H1 (cell line): ENCODE results near the gene DNASE2B. TPM values are rescaled to one million over a fixed set of nuclear protein-coding genes. Genes with fewer than 3 reads are reported as not detected.

Experiments
- CTCF ChIA-PET: fragments of 300-600 bp; sonication (Branson Sonifier 250); formaldehyde crosslinking; loops from one replicate; lab custom pipeline; 2021; ENCODE audit not compliant: partially characterized antibody; lab: Charles Lee
- POLR2A ChIA-PET: fragments of 300-600 bp; sonication (Branson Sonifier 250); formaldehyde crosslinking; loops from one replicate; lab custom pipeline; 2021; ENCODE audit warnings: inconsistent platforms; ENCODE audit not compliant: partially characterized antibody; lab: Charles Lee
- DNase-seq, 2 experiments: peaks; one replicate each; pipeline versions ENCODE4 v3.0.0 to v3.0.0-alpha.2; 2010 to 2022; ENCODE audit warnings: low spot score in 2 of 2, low read depth in 1 of 2, mixed read lengths in 1 of 2
- FAIRE-seq: peaks from 2 replicates; lab custom pipeline; 2011; peaks lifted over from hg19 to GRCh38; lab: Jason Lieb, UNC
- H2AFZ ChIP-seq: 2 replicates; pipeline ENCODE4 v1.8.1; 2012; ENCODE audit warnings: low read length, inconsistent platforms
- H2AK5ac ChIP-seq: 2 replicates; pipeline ENCODE4 v1.6.1; 2013; ENCODE audit warnings: low read depth, low read length
- H2BK120ac ChIP-seq: replicated peaks from 2 replicates; pipeline ENCODE3; 2013; ENCODE audit warnings: low read depth, low read length, inconsistent platforms
- H2BK12ac ChIP-seq: 2 replicates; pipeline ENCODE4 v1.6.1; 2013; ENCODE audit warnings: low read depth, low read length
- H2BK15ac ChIP-seq: 2 replicates; pipeline ENCODE4 v1.6.1; 2013; ENCODE audit warnings: low read length
- H2BK20ac ChIP-seq: 2 replicates; pipeline ENCODE4 v1.6.1; 2013; ENCODE audit warnings: low read length
- H2BK5ac ChIP-seq: 2 replicates; pipeline ENCODE4 v1.6.1; 2013; ENCODE audit warnings: low read depth, low read length
- H3K14ac ChIP-seq: 2 replicates; pipeline ENCODE4 v1.6.1; 2013; ENCODE audit warnings: inconsistent platforms; ENCODE audit not compliant: insufficient read length
- H3K18ac ChIP-seq: 2 replicates; pipeline ENCODE4 v1.6.1; 2013; ENCODE audit warnings: low read length; ENCODE audit errors: extremely low read depth
- H3K23ac ChIP-seq: 2 replicates; pipeline ENCODE4 v1.6.1; 2013; ENCODE audit warnings: inconsistent platforms; ENCODE audit not compliant: insufficient read length
- H3K23me2 ChIP-seq: 2 replicates; pipeline ENCODE4 v1.6.1; 2013; ENCODE audit warnings: low read depth, low read length
- H3K27ac ChIP-seq: 2 replicates; pipeline ENCODE4 v1.6.1; 2011; ENCODE audit warnings: low read depth, low read length, inconsistent platforms
- H3K27me3 ChIP-seq, 4 experiments: replicated peaks in 1 of 4; 1 replicate in 1 of 4; 2 replicates in 3 of 4; pipeline versions ENCODE4 v1.6.1 to v1.8.1; 2011 to 2013; ENCODE audit warnings: low read length in 3 of 4, mild to moderate bottlenecking in 3 of 4, inconsistent platforms in 2 of 4, mixed read lengths in 2 of 4, moderate library complexity in 1 of 4; ENCODE audit not compliant: control insufficient read depth in 3 of 4, insufficient read depth in 3 of 4; ENCODE audit errors: extremely low read depth in 1 of 4
- H3K36me3 ChIP-seq, 4 experiments: 2 replicates each; pipeline versions ENCODE4 v1.6.1 to v1.8.1; 2011 to 2013; ENCODE audit warnings: mild to moderate bottlenecking in 4 of 4, low read length in 3 of 4, moderate library complexity in 2 of 4, control low read depth in 1 of 4, inconsistent platforms in 1 of 4; ENCODE audit not compliant: insufficient read depth in 4 of 4, control insufficient read depth in 2 of 4
- H3K4ac ChIP-seq: replicated peaks from 2 replicates; pipeline ENCODE3; 2013; ENCODE audit warnings: low read length, low read depth, mixed read lengths, inconsistent platforms; ENCODE audit not compliant: insufficient read length
- H3K4me1 ChIP-seq, 4 experiments: replicated peaks in 1 of 4; 1 replicate in 1 of 4; 2 replicates in 3 of 4; pipeline versions ENCODE4 v1.6.1 to v1.8.1; 2011 to 2013; ENCODE audit warnings: low read length in 3 of 4, inconsistent platforms in 2 of 4, mixed read lengths in 1 of 4; ENCODE audit not compliant: insufficient read depth in 4 of 4, control insufficient read depth in 3 of 4
- H3K4me2 ChIP-seq, 2 experiments: 2 replicates each; pipeline versions ENCODE4 v1.6.1 to v1.8.1; 2011 to 2013; ENCODE audit warnings: low read depth in 2 of 2, low read length in 2 of 2, control low read depth in 1 of 2, inconsistent platforms in 1 of 2, mild to moderate bottlenecking in 1 of 2; ENCODE audit not compliant: insufficient read depth in 1 of 2
- H3K4me3 ChIP-seq, 4 experiments: fragments of 200-600, 300-600 bp in 1 of 4; sonication (generic), shearing (Covaris generic), sonication (Bioruptor Twin) in 1 of 4; 2 replicates each; pipeline versions ENCODE4 v1.5.1 to v1.8.1; 2011 to 2016; ENCODE audit warnings: low read length in 4 of 4, low read depth in 3 of 4, control low read depth in 2 of 4, inconsistent platforms in 2 of 4, mild to moderate bottlenecking in 2 of 4, mixed read lengths in 1 of 4, moderate library complexity in 1 of 4; ENCODE audit not compliant: insufficient read depth in 2 of 4; ENCODE audit errors: extremely low read depth in 1 of 4
- H3K56ac ChIP-seq: replicated peaks from 2 replicates; pipeline ENCODE3; 2013; ENCODE audit warnings: low read depth, mild to moderate bottlenecking, mixed read lengths, low read length, inconsistent platforms; ENCODE audit not compliant: insufficient read length
- H3K79me1 ChIP-seq: 2 replicates; pipeline ENCODE4 v1.6.1; 2013; ENCODE audit warnings: low read depth, low read length, control low read depth
- H3K79me2 ChIP-seq, 2 experiments: 2 replicates each; pipeline versions ENCODE4 v1.6.1 to v1.8.1; 2012 to 2013; ENCODE audit warnings: low read length in 2 of 2, mild to moderate bottlenecking in 2 of 2, inconsistent platforms in 1 of 2; ENCODE audit not compliant: insufficient read depth in 2 of 2, control insufficient read depth in 1 of 2
- H3K9ac ChIP-seq, 4 experiments: replicated peaks in 1 of 4; 1 replicate in 1 of 4; 2 replicates in 3 of 4; pipeline versions ENCODE4 v1.6.1 to v1.8.1; 2011 to 2013; ENCODE audit warnings: low read depth in 3 of 4, low read length in 3 of 4, control low read depth in 2 of 4, mild to moderate bottlenecking in 2 of 4, moderate library complexity in 2 of 4, inconsistent platforms in 1 of 4; ENCODE audit errors: extremely low read depth in 1 of 4
- H3K9me3 ChIP-seq, 2 experiments: 2 replicates each; pipeline versions ENCODE4 v1.6.1 to v1.8.1; 2012 to 2013; ENCODE audit warnings: mild to moderate bottlenecking in 2 of 2, moderate library complexity in 2 of 2, control low read depth in 1 of 2, inconsistent platforms in 1 of 2, low read depth in 1 of 2, low read length in 1 of 2, mixed read lengths in 1 of 2; ENCODE audit not compliant: insufficient read depth in 2 of 2
- H4K20me1 ChIP-seq, 2 experiments: replicated peaks in 1 of 2; 2 replicates each; pipeline versions ENCODE3 to v1.8.1; 2011 to 2013; ENCODE audit warnings: inconsistent platforms in 2 of 2, low read length in 2 of 2, mild to moderate bottlenecking in 1 of 2; ENCODE audit not compliant: insufficient read depth in 2 of 2, control insufficient read depth in 1 of 2
- H4K5ac ChIP-seq: 2 replicates; pipeline ENCODE4 v1.6.1; 2013; ENCODE audit warnings: low read length, low read depth, mixed read lengths, inconsistent platforms; ENCODE audit not compliant: insufficient read length
- H4K8ac ChIP-seq: 2 replicates; pipeline ENCODE4 v1.8.0; 2013; ENCODE audit warnings: mild to moderate bottlenecking, moderate library complexity, low read length, inconsistent platforms; ENCODE audit not compliant: insufficient read depth; ENCODE audit errors: extremely low read depth
- H4K91ac ChIP-seq: replicated peaks from 2 replicates; pipeline ENCODE3; 2013; ENCODE audit warnings: low read length, mixed read lengths, inconsistent platforms; ENCODE audit not compliant: insufficient read length
- MAFK ChIP-seq: IDR thresholded peaks from 2 replicates; pipeline ENCODE4 v1.6.1; 2012; ENCODE audit warnings: low read depth, mild to moderate bottlenecking, improper control_type of control experiment, low read length
- USF2 ChIP-seq: IDR thresholded peaks from 2 replicates; pipeline ENCODE4 v1.6.1; 2011; ENCODE audit warnings: low read length, improper control_type of control experiment
- WGBS, 2 experiments: shearing (Covaris generic) in 1 of 2; methylation state at CpG; one replicate each; pipeline versions ENCODE4 v1.1.6 to v1.1.7; 2013 to 2015; ENCODE audit warnings: low lambda C conversion rate in 2 of 2, mixed read lengths in 2 of 2, inconsistent platforms in 1 of 2, low coverage in 1 of 2, missing lambda C conversion rate in 1 of 2; ENCODE audit not compliant: insufficient replicate concordance in 2 of 2, insufficient coverage in 1 of 2, insufficient read length in 1 of 2; ENCODE audit errors: extremely low coverage in 1 of 2, missing lambda C conversion rate in 1 of 2; 5-methylcytosine and 5-hydroxymethylcytosine counted together
- polyA plus RNA-seq, 7 experiments: library from polyadenylated mRNA; depleted of rRNA in 3 of 7; stranded (reverse) in 5 of 7; unstranded in 2 of 7; fragments of >200 nt in 5 of 7; fragments of 200-250 nt in 2 of 7; gene quantifications; 1 replicate in 5 of 7; 2 replicates in 1 of 7; 4 replicates in 1 of 7; pipeline versions ENCODE4 v1.2.1 to v1.2.3, GENCODE V29; 2011 to 2013; ENCODE audit warnings: missing spikeins in 2 of 7, mixed read lengths in 2 of 7
- total RNA-seq: library from RNA; stranded (reverse); fragmentation: NEBNext Ultra II Directional; extraction: Animal tissue kit (Norgen Biotek cat#: 25700); gene quantifications from 2 replicates; pipeline ENCODE4 v1.2.1, GENCODE V29; 2021

DNASE2B gene
- total and polyA plus RNA-seq, 2 of the 8 experiments (the other 6 are each of a cell fraction or from before 2014, with no cell fraction given): not detected

GRCh38 chr1:84350104-84350503 is 48.2 kb upstream of the DNASE2B start:
- Histone ChIP-seq H3K36me3 (no peaks in the 10 kb centered on the region), H3K9me3 (no peaks in the 10 kb centered on the region), H3K4me1 (no peaks in the 10 kb centered on the region), H2BK12ac (no peak overlapping the region), H2BK15ac (no peak overlapping the region), H3K18ac (no peak overlapping the region), H2BK120ac (no peak overlapping the region), H4K5ac (no peak overlapping the region), H2AFZ (no peak overlapping the region), H3K4ac (no peak overlapping the region), H3K4me2 (no peak overlapping the region), H3K23me2 (no peaks in the 10 kb centered on the region), H2AK5ac (no peak overlapping the region), H2BK5ac (no peak overlapping the region), H4K91ac (no peak overlapping the region), H3K79me2 (no peaks in the 10 kb centered on the region), H4K8ac (no peak overlapping the region), H2BK20ac (no peak overlapping the region), H3K79me1 (no peaks in the 10 kb centered on the region), H4K20me1 (no peaks in the 10 kb centered on the region), H3K27ac (no peak overlapping the region), H3K9ac (no peak overlapping the region), H3K4me3 (no peak overlapping the region), H3K23ac (no peak overlapping the region), H3K27me3 (no peaks in the 10 kb centered on the region), H3K56ac (no peak overlapping the region), H3K14ac (no peak overlapping the region)
- ChIA-PET POLR2A (no interaction called here), CTCF (interaction anchor here (0.6 to 1.0 kb wide), 3 partner anchors 10 to 423 kb away, joined by 3 read pairs; no protein-coding TSS in a partner anchor)
- whole genome bisulfite sequencing, 2 experiments: 55% methylated on average over 3 of the region's 3 CpGs; no CpG with 5 or more reads in 1 of the 2 experiments
- DNase-seq: no peak
- TF ChIP-seq MAFK (no peak), USF2 (no peak)
- FAIRE-seq: no peak
